ENCODE measurements around the gene PDE10A. TPM values are rescaled to one million over a fixed set of nuclear protein-coding genes. Genes with fewer than 3 reads are reported as not detected.

PDE10A gene
- total and polyA plus RNA-seq, 2 experiments from 2014 or later, result 2.0 to 7.2 TPM

- Histone ChIP-seq H3K9me2 (replicated peaks; ENCODE audit: insufficient read depth) (no peaks in the 10 kb centered on the region), H3K79me2 (no peaks in the 10 kb centered on the region), H4K20me1 (ENCODE audit: insufficient read depth, poor library complexity, severe bottlenecking) (no peaks in the 10 kb centered on the region), H2AFZ (no peak overlapping the region), H3K36me3 (replicated peaks; ENCODE audit: insufficient read depth, low read depth) (no peaks in the 10 kb centered on the region), H3K27ac (no peak overlapping the region), H3K9me3 (ENCODE audit: low read depth) (no peaks in the 10 kb centered on the region), H3K27me3 (no peaks in the 10 kb centered on the region), H3K4me3 (no peak overlapping the region), H3K4me2 (no peak overlapping the region), H3K4me1 (ENCODE audit: insufficient read depth) (no peaks in the 10 kb centered on the region)
- 75% methylated on average over 2 of the region's 2 CpGs for WGBS (ENCODE audit: low lambda C conversion rate, missing lambda C conversion rate)
- TF ChIP-seq EZH2 (IDR thresholded peaks at IDR 0.05; ENCODE audit: borderline replicate concordance) (no peak), CTCF (IDR thresholded peaks at IDR 0.05; ENCODE audit: poor library complexity) (no peak), EZH2phosphoT487 (IDR thresholded peaks at IDR 0.05; ENCODE audit: low read depth, severe bottlenecking, unreplicated experiment) (no peak)
- DNase-seq (ENCODE audit: low spot score), result no peak
Observed at GRCh38 chr6:165568326-165568725, 94.7 kb downstream of the PDE10A start.

DNA sequence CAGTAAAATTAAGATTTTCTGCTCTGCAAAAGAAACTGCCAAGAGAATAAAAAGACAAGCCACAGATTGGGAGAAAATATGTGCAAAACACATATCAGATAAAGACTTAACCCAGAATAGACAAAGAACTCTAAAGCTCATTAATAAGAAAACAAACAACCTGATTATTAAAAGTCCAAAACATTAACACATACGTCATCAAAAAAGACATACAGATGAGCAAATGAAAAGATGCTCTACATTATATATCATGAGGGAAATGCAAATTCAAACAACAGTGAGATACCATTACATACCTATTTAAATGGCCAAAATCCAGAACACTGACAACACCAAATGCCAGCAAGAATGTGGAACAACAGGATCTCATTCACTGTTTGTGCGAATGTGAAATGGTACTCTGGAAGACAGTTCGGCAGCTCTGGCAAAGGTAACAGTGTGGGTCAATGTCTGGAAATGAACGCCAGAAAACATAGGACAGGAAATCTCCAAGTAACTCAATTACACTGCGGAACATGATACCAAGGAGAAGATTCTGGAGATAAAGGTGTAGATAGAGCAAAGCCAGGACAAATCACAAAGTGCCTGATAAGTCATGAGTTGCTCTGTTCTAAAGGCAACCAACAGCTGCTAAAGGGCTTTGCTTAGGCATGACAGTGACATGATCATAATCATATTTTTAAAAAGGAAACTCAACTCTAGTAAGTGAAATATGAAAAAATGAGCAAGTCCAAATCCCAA lies 96.8 kb downstream of the PDE10A start:
- Histone ChIP-seq H3K4me2 (no peak overlapping the region), H3K9me3 (ENCODE audit: low read depth) (no peaks in the 10 kb centered on the region), H3K4me3 (no peak overlapping the region), H3K36me3 (replicated peaks; ENCODE audit: insufficient read depth, low read depth) (no peaks in the 10 kb centered on the region), H3K27me3 (no peaks in the 10 kb centered on the region), H3K79me2 (no peaks in the 10 kb centered on the region), H4K20me1 (ENCODE audit: insufficient read depth, poor library complexity, severe bottlenecking) (no peaks in the 10 kb centered on the region), H2AFZ (no peak overlapping the region), H3K4me1 (ENCODE audit: insufficient read depth) (no peaks in the 10 kb centered on the region), H3K9me2 (replicated peaks; ENCODE audit: insufficient read depth) (no peaks in the 10 kb centered on the region), H3K27ac (no peak overlapping the region)
- no peak for DNase-seq (ENCODE audit: low spot score)
- TF ChIP-seq EZH2 (IDR thresholded peaks at IDR 0.05; ENCODE audit: borderline replicate concordance) (no peak), EZH2phosphoT487 (IDR thresholded peaks at IDR 0.05; ENCODE audit: low read depth, severe bottlenecking, unreplicated experiment) (no peak), CTCF (IDR thresholded peaks at IDR 0.05; ENCODE audit: poor library complexity) (no peak)
- WGBS (ENCODE audit: low lambda C conversion rate, missing lambda C conversion rate), result 81% methylated on average over 5 of the region's 5 CpGs

DNA sequence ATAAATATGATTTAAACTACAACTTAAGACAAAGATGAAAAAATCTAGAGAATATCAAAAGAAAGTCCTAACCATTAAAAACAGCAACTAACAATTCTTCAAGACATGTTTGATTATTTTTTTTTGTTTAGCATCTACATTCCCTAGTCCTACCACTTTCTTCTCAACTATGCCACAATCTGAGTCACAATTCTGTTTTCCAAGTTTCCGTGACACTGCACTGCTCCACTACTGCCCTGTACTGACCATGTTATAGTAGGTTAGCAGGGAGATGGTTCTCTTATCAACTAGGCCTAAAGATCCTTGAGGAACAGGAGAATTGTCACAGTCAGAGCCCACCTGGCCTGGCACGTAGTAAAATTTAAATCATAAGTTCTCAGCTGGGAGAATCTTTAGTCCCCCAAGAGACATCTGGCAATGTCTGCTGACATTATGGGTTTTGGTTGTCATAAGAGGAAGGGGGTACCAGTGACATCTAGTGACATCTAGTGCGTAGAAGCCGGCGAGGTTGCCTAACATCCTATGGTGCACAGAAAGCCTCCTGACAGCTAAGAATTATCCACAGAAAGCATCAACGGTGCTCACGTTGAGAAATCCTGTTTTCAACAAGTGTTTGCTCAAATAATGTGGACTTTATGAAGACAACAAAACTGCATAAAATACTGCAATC lies 100.5 kb downstream of the PDE10A start:
- H4K20me1 ChIP-seq (ENCODE audit: insufficient read depth, poor library complexity, severe bottlenecking), result no peaks in the 10 kb centered on the region
- no peaks in the 10 kb centered on the region for H3K4me1 ChIP-seq (ENCODE audit: insufficient read depth)
- no peak overlapping the region for H3K27ac ChIP-seq
- no peak overlapping the region for H2AFZ ChIP-seq
- 72% methylated on average over 7 of the region's 7 CpGs for WGBS (ENCODE audit: low lambda C conversion rate, missing lambda C conversion rate)
- no peak for DNase-seq (ENCODE audit: low spot score)
- no peaks in the 10 kb centered on the region for H3K27me3 ChIP-seq
- TF ChIP-seq CTCF (IDR thresholded peaks at IDR 0.05; ENCODE audit: poor library complexity), result no peak
- no peak for TF ChIP-seq EZH2 (IDR thresholded peaks at IDR 0.05; ENCODE audit: borderline replicate concordance)
- no peak for TF ChIP-seq EZH2phosphoT487 (IDR thresholded peaks at IDR 0.05; ENCODE audit: low read depth, severe bottlenecking, unreplicated experiment)
- no peaks in the 10 kb centered on the region for H3K9me3 ChIP-seq (ENCODE audit: low read depth)
- H3K36me3 ChIP-seq (replicated peaks; ENCODE audit: insufficient read depth, low read depth), result no peaks in the 10 kb centered on the region
- no peak overlapping the region for H3K4me3 ChIP-seq
- no peaks in the 10 kb centered on the region for H3K9me2 ChIP-seq (replicated peaks; ENCODE audit: insufficient read depth)
- H3K79me2 ChIP-seq, result no peaks in the 10 kb centered on the region
- H3K4me2 ChIP-seq, result no peak overlapping the region
